Osteoblast (primary cell): ENCODE measurements around the gene TXNL4A. TPM values are rescaled to one million over a fixed set of nuclear protein-coding genes. Genes with fewer than 3 reads are reported as not detected.

Experiments
- DNase-seq: peaks from one replicate; pipeline ENCODE4 v3.0.0; 2011; ENCODE audit warnings: low spot score, mixed read lengths; ENCODE audit not compliant: insufficient read length; ENCODE audit errors: missing footprints
- H2AFZ ChIP-seq: 2 replicates; pipeline ENCODE4 v1.6.0; 2011; ENCODE audit warnings: mild to moderate bottlenecking, low read length
- H3K27ac ChIP-seq: 2 replicates; pipeline ENCODE4 v1.5.1; 2011; ENCODE audit warnings: mild to moderate bottlenecking, low read depth, low read length, moderate library complexity
- H3K27me3 ChIP-seq: 2 replicates; pipeline ENCODE4 v1.6.0; 2012; ENCODE audit warnings: mild to moderate bottlenecking, control low read depth, inconsistent platforms, low read length, moderate library complexity; ENCODE audit not compliant: insufficient read depth
- H3K36me3 ChIP-seq: 2 replicates; pipeline ENCODE4 v1.5.1; 2011; ENCODE audit warnings: mild to moderate bottlenecking, low read length, control low read depth, moderate library complexity; ENCODE audit not compliant: insufficient read depth
- H3K4me1 ChIP-seq: 2 replicates; pipeline ENCODE4 v1.5.1; 2011; ENCODE audit warnings: mild to moderate bottlenecking, low read length, control low read depth, moderate library complexity; ENCODE audit not compliant: insufficient read depth
- H3K4me2 ChIP-seq: 2 replicates; pipeline ENCODE4 v1.6.0; 2011; ENCODE audit warnings: mild to moderate bottlenecking, low read length; ENCODE audit not compliant: insufficient read depth
- H3K4me3 ChIP-seq: fragments of 200-600 bp; sonication (generic); 3 replicates; pipeline ENCODE4 v1.5.1; 2012; ENCODE audit warnings: mild to moderate bottlenecking, low read length, inconsistent platforms; ENCODE audit not compliant: insufficient read depth
- H3K79me2 ChIP-seq: 2 replicates; pipeline ENCODE4 v1.6.0; 2012; ENCODE audit warnings: mild to moderate bottlenecking, low read length, control low read depth, inconsistent platforms; ENCODE audit not compliant: insufficient read depth
- H3K9me3 ChIP-seq: 2 replicates; pipeline ENCODE4 v1.5.1; 2011; ENCODE audit warnings: low read depth, low read length, control low read depth
- H4K20me1 ChIP-seq: 2 replicates; pipeline ENCODE4 v1.6.0; 2012; ENCODE audit warnings: mild to moderate bottlenecking, low read length, control low read depth; ENCODE audit not compliant: insufficient read depth
- CTCF ChIP-seq: IDR thresholded peaks from 2 replicates; pipeline ENCODE4 v1.5.1; 2011; ENCODE audit warnings: mild to moderate bottlenecking, low read depth, low read length, moderate library complexity; ENCODE audit errors: extremely low read depth
- total RNA-seq: library from RNA; depleted of rRNA; stranded (reverse); fragments of >200 nt; gene quantifications from 2 replicates; pipeline ENCODE4 v1.2.3, GENCODE V29; 2012

Gene TXNL4A
- total RNA-seq, 1 donor: 54.6 TPM

GRCh38 chr18:79944746-79945117, 43.6 kb downstream of the TXNL4A start:
- H3K4me2 ChIP-seq: no peak overlapping the region
- H3K36me3 ChIP-seq: peaks cover 31% of the 10 kb centered on the region
- peaks cover 96% of the 10 kb centered on the region for H3K79me2 ChIP-seq
- H4K20me1 ChIP-seq: peaks cover 59% of the 10 kb centered on the region
- no peaks in the 10 kb centered on the region for H3K9me3 ChIP-seq
- DNase-seq: no peak
- no peaks in the 10 kb centered on the region for H3K27me3 ChIP-seq
- peaks cover 4% of the 10 kb centered on the region for H3K4me1 ChIP-seq
- no peak overlapping the region for H3K27ac ChIP-seq
- no peak overlapping the region for H2AFZ ChIP-seq
- H3K4me3 ChIP-seq: no peak overlapping the region
- TF ChIP-seq CTCF: no peak

GRCh38 chr18:79944126-79944731, 44.1 kb downstream of the TXNL4A start:
- peaks cover 56% of the 10 kb centered on the region for H4K20me1 ChIP-seq
- H3K4me3 ChIP-seq: no peak overlapping the region
- H3K27ac ChIP-seq: no peak overlapping the region
- no peaks in the 10 kb centered on the region for H3K4me1 ChIP-seq
- TF ChIP-seq CTCF: no peak
- no peaks in the 10 kb centered on the region for H3K9me3 ChIP-seq
- H3K4me2 ChIP-seq: no peak overlapping the region
- peaks cover 97% of the 10 kb centered on the region for H3K79me2 ChIP-seq
- peaks cover 31% of the 10 kb centered on the region for H3K36me3 ChIP-seq
- H3K27me3 ChIP-seq: no peaks in the 10 kb centered on the region
- no peak overlapping the region for H2AFZ ChIP-seq
- peak; percentile 71 for DNase-seq

- TF ChIP-seq CTCF: no peak
- no peaks in the 10 kb centered on the region for H3K9me3 ChIP-seq
- H3K36me3 ChIP-seq: peaks cover 25% of the 10 kb centered on the region
- no peak overlapping the region for H3K4me2 ChIP-seq
- H4K20me1 ChIP-seq: peaks cover 54% of the 10 kb centered on the region
- no peak overlapping the region for H2AFZ ChIP-seq
- no peaks in the 10 kb centered on the region for H3K27me3 ChIP-seq
- peaks cover 94% of the 10 kb centered on the region for H3K79me2 ChIP-seq
- H3K4me3 ChIP-seq: no peak overlapping the region
- DNase-seq: peak; percentile 27
- no peak overlapping the region for H3K27ac ChIP-seq
- no peaks in the 10 kb centered on the region for H3K4me1 ChIP-seq
Observed at GRCh38 chr18:79943608-79944125, 44.7 kb downstream of the TXNL4A start.

GRCh38 chr18:79942786-79943607, 45.4 kb downstream of the TXNL4A start:
- Histone ChIP-seq H3K79me2 (peaks cover 93% of the 10 kb centered on the region), H3K4me3 (no peak overlapping the region), H3K27ac (no peak overlapping the region), H2AFZ (no peak overlapping the region), H4K20me1 (peaks cover 49% of the 10 kb centered on the region), H3K27me3 (no peaks in the 10 kb centered on the region), H3K4me2 (no peak overlapping the region), H3K36me3 (peaks cover 25% of the 10 kb centered on the region), H3K4me1 (no peaks in the 10 kb centered on the region), H3K9me3 (no peaks in the 10 kb centered on the region)
- TF ChIP-seq CTCF: no peak
- no peak for DNase-seq
